ENCODE results near the gene CNDP2.

DNA sequence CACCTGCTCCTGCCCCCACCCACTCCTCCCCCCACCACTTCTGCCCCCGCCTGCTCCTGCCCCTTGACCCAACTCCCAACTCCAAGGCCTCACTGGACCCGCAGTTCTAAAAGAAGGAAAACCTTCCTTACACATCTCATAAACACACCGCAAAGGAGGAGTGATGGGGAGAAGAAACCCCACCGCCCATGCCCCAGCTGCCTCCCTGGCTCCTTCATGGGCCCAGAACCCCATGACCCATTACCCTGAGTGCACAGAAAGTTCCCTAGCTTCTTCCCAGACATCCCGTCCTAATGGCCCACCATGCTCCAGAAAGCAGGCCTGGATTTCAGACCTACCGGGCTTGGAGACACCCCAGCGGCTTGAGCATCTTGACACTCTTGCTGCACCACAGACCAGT, 17.8 kb upstream of the CNDP2 start:
- TF ChIP-seq, protein P1, sequence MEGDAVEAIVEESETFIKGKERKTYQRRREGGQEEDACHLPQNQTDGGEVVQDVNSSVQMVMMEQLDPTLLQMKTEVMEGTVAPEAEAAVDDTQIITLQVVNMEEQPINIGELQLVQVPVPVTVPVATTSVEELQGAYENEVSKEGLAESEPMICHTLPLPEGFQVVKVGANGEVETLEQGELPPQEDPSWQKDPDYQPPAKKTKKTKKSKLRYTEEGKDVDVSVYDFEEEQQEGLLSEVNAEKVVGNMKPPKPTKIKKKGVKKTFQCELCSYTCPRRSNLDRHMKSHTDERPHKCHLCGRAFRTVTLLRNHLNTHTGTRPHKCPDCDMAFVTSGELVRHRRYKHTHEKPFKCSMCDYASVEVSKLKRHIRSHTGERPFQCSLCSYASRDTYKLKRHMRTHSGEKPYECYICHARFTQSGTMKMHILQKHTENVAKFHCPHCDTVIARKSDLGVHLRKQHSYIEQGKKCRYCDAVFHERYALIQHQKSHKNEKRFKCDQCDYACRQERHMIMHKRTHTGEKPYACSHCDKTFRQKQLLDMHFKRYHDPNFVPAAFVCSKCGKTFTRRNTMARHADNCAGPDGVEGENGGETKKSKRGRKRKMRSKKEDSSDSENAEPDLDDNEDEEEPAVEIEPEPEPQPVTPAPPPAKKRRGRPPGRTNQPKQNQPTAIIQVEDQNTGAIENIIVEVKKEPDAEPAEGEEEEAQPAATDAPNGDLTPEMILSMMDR (IDR thresholded peaks at IDR 0.05), result no peak
- no peak for TF ChIP-seq POLR2AphosphoS5 (IDR thresholded peaks at IDR 0.05; ENCODE audit: low read depth, low read length)

Measured in Panc1 (cell line).